ENCODE measurements around the gene NR5A1. TPM values are rescaled to one million over a fixed set of nuclear protein-coding genes. Genes with fewer than 3 reads are reported as not detected.

Gene NR5A1
- total RNA-seq, 1 experiment from 2014 or later = 0.64 TPM

GRCh38 chr9:124511891-124512805 is 4.9 kb upstream of the NR5A1 start:
- Histone ChIP-seq H2AFZ (ENCODE audit: low read depth, low read length, poor library complexity, severe bottlenecking) (no peak overlapping the region), H3K4me2 (ENCODE audit: low read length) (no peak overlapping the region), H3K79me2 (ENCODE audit: insufficient read depth, low read length) (no peaks in the 10 kb centered on the region), H3K9me2 (ENCODE audit: insufficient read depth) (no peaks in the 10 kb centered on the region), H3K9ac (ENCODE audit: low read length) (no peak overlapping the region), H3K36me3 (ENCODE audit: control insufficient read depth in 1 of 2, insufficient read depth in 2 of 2, low read length in 2 of 2) (no peaks in the 10 kb centered on the region), H3K27me3 (ENCODE audit: insufficient read depth, low read length) (no peaks in the 10 kb centered on the region), H3K9me3 (ENCODE audit: control insufficient read depth in 1 of 2, insufficient read depth in 1 of 2, low read depth in 1 of 2, low read length in 2 of 2) (no peaks in the 10 kb centered on the region), H3K4me1 (ENCODE audit: control insufficient read depth in 1 of 2, insufficient read depth in 2 of 2, low read length in 2 of 2) (peaks cover 5 to 8% of the 10 kb centered on the region in 2 experiments; a peak in 3 of 4 replicates), H3K4me3 (replicated peaks in 1 of 2; ENCODE audit: low read depth in 1 of 2, low read length in 2 of 2) (no peak overlapping the region), H4K20me1 (ENCODE audit: insufficient read depth) (no peaks in the 10 kb centered on the region), H3K27ac (ENCODE audit: low read depth, low read length) (no peak overlapping the region)
- BruUV-seq (replicated peaks) = no TSS peak
- CTCF ChIA-PET = no interaction called here
- TF ChIP-seq YY1 (IDR thresholded peaks at IDR 0.05; ENCODE audit: extremely low read depth, insufficient replicate concordance, low read depth, low read length) (no peak), CEBPB (IDR thresholded peaks at IDR 0.05; ENCODE audit: low read depth) (no peak), EZH2phosphoT487 (IDR thresholded peaks at IDR 0.05; ENCODE audit: borderline replicate concordance) (no peak), ZFX (IDR thresholded peaks at IDR 0.05) (no peak), ATF3 (IDR thresholded peaks at IDR 0.05) (no peak), EGR1 (IDR thresholded peaks at IDR 0.05; ENCODE audit: low read depth) (no peak), CBX3 (IDR thresholded peaks at IDR 0.05; ENCODE audit: low read depth) (no peak), MAX (IDR thresholded peaks at IDR 0.05) (no peak), ELF1 (IDR thresholded peaks at IDR 0.05; ENCODE audit: borderline replicate concordance, low read depth) (no peak), SRF (IDR thresholded peaks at IDR 0.05; ENCODE audit: low read depth) (no peak), ZNF274 (IDR thresholded peaks at IDR 0.05; ENCODE audit: low read depth, low read length) (no peak), TCF7L2 (IDR thresholded peaks at IDR 0.05; ENCODE audit: borderline replicate concordance, extremely low read depth, insufficient read depth, insufficient read length) (no peak)
- TF ChIP-seq, protein P1, sequence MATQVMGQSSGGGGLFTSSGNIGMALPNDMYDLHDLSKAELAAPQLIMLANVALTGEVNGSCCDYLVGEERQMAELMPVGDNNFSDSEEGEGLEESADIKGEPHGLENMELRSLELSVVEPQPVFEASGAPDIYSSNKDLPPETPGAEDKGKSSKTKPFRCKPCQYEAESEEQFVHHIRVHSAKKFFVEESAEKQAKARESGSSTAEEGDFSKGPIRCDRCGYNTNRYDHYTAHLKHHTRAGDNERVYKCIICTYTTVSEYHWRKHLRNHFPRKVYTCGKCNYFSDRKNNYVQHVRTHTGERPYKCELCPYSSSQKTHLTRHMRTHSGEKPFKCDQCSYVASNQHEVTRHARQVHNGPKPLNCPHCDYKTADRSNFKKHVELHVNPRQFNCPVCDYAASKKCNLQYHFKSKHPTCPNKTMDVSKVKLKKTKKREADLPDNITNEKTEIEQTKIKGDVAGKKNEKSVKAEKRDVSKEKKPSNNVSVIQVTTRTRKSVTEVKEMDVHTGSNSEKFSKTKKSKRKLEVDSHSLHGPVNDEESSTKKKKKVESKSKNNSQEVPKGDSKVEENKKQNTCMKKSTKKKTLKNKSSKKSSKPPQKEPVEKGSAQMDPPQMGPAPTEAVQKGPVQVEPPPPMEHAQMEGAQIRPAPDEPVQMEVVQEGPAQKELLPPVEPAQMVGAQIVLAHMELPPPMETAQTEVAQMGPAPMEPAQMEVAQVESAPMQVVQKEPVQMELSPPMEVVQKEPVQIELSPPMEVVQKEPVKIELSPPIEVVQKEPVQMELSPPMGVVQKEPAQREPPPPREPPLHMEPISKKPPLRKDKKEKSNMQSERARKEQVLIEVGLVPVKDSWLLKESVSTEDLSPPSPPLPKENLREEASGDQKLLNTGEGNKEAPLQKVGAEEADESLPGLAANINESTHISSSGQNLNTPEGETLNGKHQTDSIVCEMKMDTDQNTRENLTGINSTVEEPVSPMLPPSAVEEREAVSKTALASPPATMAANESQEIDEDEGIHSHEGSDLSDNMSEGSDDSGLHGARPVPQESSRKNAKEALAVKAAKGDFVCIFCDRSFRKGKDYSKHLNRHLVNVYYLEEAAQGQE (IDR thresholded peaks at IDR 0.05; ENCODE audit: low read depth) = no peak
- ATAC-seq (no peak; the same call in 1 of the 2 replicates), DNase-seq (ENCODE audit: low read depth, low spot score) (no peak)
- RAD21 ChIA-PET (ENCODE audit: low non-redundant PET in 1 of 2, low total read pairs in 2 of 2, uncharacterized antibody in 2 of 2, unreplicated experiment in 2 of 2) = no interaction called here
- POLR2A ChIA-PET = no interaction called here
- intact Hi-C loops (cut with micrococcal nuclease) = no loop called here

Measured in HCT116 (cell line).